HCT116 (cell line): ENCODE data around the gene CEP170B.

Experiments used
- CTCF ChIP-seq, 3 experiments: fragments of 200-600 bp in 1 of 3; sonication (generic) in 1 of 3; IDR thresholded peaks in 2 of 3; conservative IDR thresholded peaks in 1 of 3; 2 replicates each; pipeline ENCODE4 v1.5.1; 2012 to 2017; ENCODE audit warnings: low read depth in 2 of 3, low read length in 2 of 3, antibody characterized with exemption in 1 of 3, borderline replicate concordance in 1 of 3, control low read depth in 1 of 3, mild to moderate bottlenecking in 1 of 3, mixed read lengths in 1 of 3, mixed run types in 1 of 3, moderate library complexity in 1 of 3; ENCODE audit not compliant: insufficient read depth in 1 of 3
- POLR2A ChIP-seq: IDR thresholded peaks from 2 replicates; pipeline ENCODE4 v1.7.0; 2011; ENCODE audit warnings: borderline replicate concordance; ENCODE audit not compliant: insufficient read depth, insufficient read length; ENCODE audit errors: extremely low read depth

DNA sequence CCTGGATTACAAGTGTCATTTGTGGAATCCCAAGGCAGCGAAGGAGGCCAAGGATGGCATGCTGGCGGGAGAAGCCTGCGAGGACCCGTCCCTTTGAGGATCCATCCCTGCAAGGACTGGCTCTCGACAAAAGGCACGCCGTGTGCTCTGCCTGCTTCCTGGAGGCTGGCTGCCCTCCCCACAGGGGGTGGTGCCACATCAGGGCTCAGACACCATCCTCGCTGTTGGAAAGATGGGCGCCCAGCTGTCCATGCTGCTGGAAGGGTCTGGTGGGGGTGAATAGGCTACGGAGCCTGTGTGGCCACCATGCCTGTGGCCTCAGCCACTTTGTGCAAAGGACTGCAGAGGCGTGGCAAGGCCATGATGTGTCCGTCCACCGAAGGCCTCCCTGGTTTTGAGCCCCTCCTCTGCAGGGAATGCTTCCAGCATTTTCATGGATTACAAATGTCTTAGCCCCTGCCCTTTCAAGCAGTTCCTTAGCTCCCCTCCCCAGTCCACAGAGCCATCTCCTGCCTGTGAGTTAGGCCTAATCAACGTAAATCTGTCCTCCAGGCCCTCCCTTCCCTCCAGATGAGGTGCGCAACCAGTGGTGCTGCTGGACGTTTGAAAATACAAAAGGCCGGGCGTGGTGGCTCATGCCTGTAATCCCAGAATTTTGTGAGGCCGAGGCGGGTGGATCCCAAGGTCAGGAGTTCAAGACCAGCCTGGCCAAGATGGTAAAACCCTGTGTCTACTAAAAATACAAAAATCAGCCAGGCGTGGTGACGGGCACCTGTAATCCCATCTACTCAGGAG, 42.0 kb upstream of the CEP170B start:
- TF ChIP-seq CTCF (IDR thresholded peaks at IDR 0.05 in 2 of 3, conservative IDR thresholded peaks at IDR 0.05 in 1 of 3; ENCODE audit: borderline replicate concordance in 1 of 3, insufficient read depth in 1 of 3, low read depth in 2 of 3, low read length in 2 of 3) (no peak), POLR2A (no peak)
